Endothelial cell (in vitro differentiated cells): ENCODE results near the gene FAM9C. TPM values are rescaled to one million over a fixed set of nuclear protein-coding genes. Genes with fewer than 3 reads are reported as not detected.
"Not testable (repeated sequence)": the region's sequence is repeated elsewhere in the genome, so short reads cannot be mapped to it uniquely, and the experiment has no call there.

Experiments
- DNase-seq: peaks from one replicate; pipeline ENCODE4 v3.0.0; 2021; ENCODE audit warnings: low spot score
- H3K27ac Mint-ChIP-seq: one replicate; pipeline ENCODE4 v1.8.0; 2021; ENCODE audit warnings: mixed read lengths, inconsistent platforms; ENCODE audit not compliant: unreplicated experiment
- H3K27me3 Mint-ChIP-seq: one replicate; pipeline ENCODE4 v1.8.0; 2021; ENCODE audit warnings: mild to moderate bottlenecking, moderate library complexity, mixed read lengths, inconsistent platforms; ENCODE audit not compliant: unreplicated experiment
- H3K36me3 Mint-ChIP-seq: one replicate; pipeline ENCODE4 v1.8.0; 2021; ENCODE audit warnings: mild to moderate bottlenecking, low read depth, mixed read lengths, inconsistent platforms; ENCODE audit not compliant: unreplicated experiment
- H3K4me1 Mint-ChIP-seq: one replicate; pipeline ENCODE4 v1.8.0; 2021; ENCODE audit warnings: mild to moderate bottlenecking, mixed read lengths, inconsistent platforms; ENCODE audit not compliant: unreplicated experiment
- H3K4me3 Mint-ChIP-seq: one replicate; pipeline ENCODE4 v1.8.0; 2021; ENCODE audit warnings: mild to moderate bottlenecking, mixed read lengths, inconsistent platforms; ENCODE audit not compliant: unreplicated experiment
- H3K9me3 Mint-ChIP-seq: one replicate; pipeline ENCODE4 v1.8.0; 2021; ENCODE audit warnings: mixed read lengths, inconsistent platforms; ENCODE audit not compliant: unreplicated experiment
- total RNA-seq: library from RNA; stranded (reverse); fragmentation: NEBNext Ultra II Directional; extraction: Animal tissue kit (Norgen Biotek cat#: 25700); gene quantifications from one replicate; pipeline ENCODE4 v1.2.1, GENCODE V29; 2021; ENCODE audit not compliant: unreplicated experiment
- TF ChIP-seq, protein P1 (sequence below): fragments of 200-600 bp; sonication (generic); IDR thresholded peaks from one replicate; pipeline ENCODE4 v1.5.0; 2021; ENCODE audit warnings: antibody characterized with exemption; ENCODE audit not compliant: unreplicated experiment

The FAM9C gene
- total RNA-seq, 1 donor from 2014 or later = not detected

DNA sequence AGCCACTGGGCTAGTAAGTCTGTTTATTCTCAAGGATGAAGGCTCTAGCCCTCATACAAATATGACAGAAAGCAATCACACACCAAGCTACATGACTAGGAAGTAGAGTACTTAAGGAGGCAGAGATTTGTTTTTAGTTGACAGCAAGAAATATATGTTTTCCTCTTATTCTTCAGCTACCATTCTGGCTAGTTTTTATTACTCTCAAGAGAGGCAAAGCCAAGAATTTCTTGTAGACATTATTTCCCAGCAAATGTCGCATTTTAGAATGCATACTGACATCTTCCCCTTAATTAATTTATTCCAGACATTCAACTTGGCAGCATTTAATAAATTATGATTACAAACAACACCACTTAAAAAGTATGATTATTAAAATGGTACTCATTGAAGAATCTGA lies 23.4 kb upstream of the FAM9C start:
- Mint-ChIP-seq H3K4me3 (no peak overlapping the region), H3K27ac (no peak overlapping the region), H3K4me1 (no peaks in the 10 kb centered on the region), H3K27me3 (no peaks in the 10 kb centered on the region), H3K36me3 (peaks cover 4% of the 10 kb centered on the region), H3K9me3 (no peaks in the 10 kb centered on the region)
- DNase-seq = no peak
- TF ChIP-seq, protein P1, sequence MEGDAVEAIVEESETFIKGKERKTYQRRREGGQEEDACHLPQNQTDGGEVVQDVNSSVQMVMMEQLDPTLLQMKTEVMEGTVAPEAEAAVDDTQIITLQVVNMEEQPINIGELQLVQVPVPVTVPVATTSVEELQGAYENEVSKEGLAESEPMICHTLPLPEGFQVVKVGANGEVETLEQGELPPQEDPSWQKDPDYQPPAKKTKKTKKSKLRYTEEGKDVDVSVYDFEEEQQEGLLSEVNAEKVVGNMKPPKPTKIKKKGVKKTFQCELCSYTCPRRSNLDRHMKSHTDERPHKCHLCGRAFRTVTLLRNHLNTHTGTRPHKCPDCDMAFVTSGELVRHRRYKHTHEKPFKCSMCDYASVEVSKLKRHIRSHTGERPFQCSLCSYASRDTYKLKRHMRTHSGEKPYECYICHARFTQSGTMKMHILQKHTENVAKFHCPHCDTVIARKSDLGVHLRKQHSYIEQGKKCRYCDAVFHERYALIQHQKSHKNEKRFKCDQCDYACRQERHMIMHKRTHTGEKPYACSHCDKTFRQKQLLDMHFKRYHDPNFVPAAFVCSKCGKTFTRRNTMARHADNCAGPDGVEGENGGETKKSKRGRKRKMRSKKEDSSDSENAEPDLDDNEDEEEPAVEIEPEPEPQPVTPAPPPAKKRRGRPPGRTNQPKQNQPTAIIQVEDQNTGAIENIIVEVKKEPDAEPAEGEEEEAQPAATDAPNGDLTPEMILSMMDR = no peak

DNA sequence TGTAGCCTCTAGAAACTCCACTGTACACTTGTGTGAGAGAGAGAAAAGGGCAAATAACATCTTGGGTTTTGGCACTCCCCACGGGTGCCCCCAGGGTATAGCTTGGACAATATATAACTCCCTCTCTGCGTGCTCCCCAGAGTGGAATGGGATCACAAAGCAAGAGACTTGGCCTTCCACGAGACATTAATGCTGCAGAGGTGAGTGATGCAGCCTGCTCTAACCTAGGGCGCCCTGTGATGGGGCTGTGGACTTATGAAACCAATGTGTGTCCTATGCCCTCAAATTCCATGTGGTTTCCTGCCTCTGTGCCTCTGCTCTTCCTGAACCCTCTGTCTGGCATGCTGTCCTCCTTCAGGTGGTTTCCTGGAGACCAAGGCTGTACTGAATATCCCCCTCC lies 22.0 kb upstream of the FAM9C start:
- Mint-ChIP-seq H3K36me3 (peaks cover 4% of the 10 kb centered on the region), H3K27ac (no peak overlapping the region), H3K27me3 (no peaks in the 10 kb centered on the region), H3K4me1 (no peaks in the 10 kb centered on the region), H3K4me3 (no peak overlapping the region), H3K9me3 (no peaks in the 10 kb centered on the region)
- TF ChIP-seq, protein P1 = no peak
- no peak for DNase-seq

DNA sequence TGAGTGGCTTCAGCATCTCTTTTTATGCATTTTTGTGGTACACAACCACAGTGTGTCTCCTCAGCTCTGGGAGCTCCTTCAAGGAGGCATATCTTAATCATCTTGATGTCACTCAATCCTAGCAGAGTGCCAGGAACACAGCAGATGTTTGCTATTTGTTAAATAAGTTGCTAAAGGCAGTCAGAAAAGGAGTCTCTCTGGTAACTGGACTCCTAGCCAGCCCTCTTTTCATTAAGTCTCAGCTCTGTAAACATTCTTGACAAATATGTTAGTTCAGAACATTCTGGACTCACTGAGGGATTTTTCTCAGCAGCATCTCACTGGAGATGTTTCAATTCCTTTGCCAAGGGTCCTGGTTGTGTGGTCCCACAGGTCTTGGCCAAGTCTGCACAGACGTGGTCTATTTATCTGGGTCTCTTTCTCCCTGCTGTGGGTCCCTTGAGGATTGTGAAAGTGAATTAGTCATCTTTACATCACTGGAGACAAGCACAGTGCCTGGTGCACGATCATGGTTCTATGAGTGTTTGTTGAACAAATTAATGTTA lies 20.3 kb upstream of the FAM9C start:
- TF ChIP-seq, protein P1 = no peak
- no peak overlapping the region for H3K27ac Mint-ChIP-seq
- H3K9me3 Mint-ChIP-seq = no peaks in the 10 kb centered on the region

DNA sequence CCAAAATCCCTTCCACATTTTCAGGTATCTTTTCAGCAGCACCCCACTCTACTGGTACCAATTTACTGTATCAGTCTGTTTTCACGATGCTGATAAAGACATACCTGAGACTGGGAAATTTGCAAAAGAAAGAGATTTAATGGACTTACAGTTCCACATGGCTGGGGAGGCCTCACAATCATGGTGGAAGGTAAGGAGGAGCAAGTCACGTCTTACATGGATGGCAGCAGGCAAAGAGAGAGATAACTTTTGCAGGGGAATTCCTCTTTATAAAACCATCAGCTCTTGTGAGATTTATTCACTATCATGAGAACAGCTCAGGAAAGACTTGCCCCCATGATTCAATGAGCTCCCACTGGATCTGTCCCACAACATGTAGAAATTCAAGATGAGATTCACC lies 18.7 kb upstream of the FAM9C start:
- H3K9me3 Mint-ChIP-seq, H3K4me3 Mint-ChIP-seq, H3K36me3 Mint-ChIP-seq, H3K4me1 Mint-ChIP-seq, DNase-seq, H3K27ac Mint-ChIP-seq, H3K27me3 Mint-ChIP-seq: not testable (repeated sequence)

More for the DNA sequence above, 20.3 kb upstream of the FAM9C start:
- H3K4me1 Mint-ChIP-seq = no peaks in the 10 kb centered on the region
- DNase-seq = no peak
- no peak overlapping the region for H3K4me3 Mint-ChIP-seq
- peaks cover 4% of the 10 kb centered on the region for H3K36me3 Mint-ChIP-seq
- no peaks in the 10 kb centered on the region for H3K27me3 Mint-ChIP-seq

DNA sequence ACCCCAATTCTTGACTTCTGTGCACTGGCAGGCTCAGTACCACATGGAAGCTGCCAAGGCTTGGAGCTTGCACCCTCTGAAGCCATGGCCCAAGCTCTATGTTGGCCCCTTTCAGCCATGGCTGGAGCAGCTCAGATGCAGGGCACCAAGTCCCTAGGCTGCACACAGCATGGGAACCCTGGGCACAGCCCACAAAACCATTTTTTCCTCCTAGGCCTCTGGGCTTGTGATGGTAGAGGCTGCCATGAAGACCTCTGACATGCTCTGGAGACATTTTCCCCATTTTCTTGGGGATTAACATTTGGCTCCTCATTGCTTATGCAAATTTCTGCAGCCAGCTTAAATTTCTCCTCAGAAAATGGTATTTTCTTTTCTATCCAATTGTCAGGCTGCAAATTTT lies 17.9 kb upstream of the FAM9C start:
- H3K4me1 Mint-ChIP-seq, H3K9me3 Mint-ChIP-seq, H3K36me3 Mint-ChIP-seq, DNase-seq, H3K27me3 Mint-ChIP-seq, H3K27ac Mint-ChIP-seq, H3K4me3 Mint-ChIP-seq: not testable (repeated sequence)

DNA sequence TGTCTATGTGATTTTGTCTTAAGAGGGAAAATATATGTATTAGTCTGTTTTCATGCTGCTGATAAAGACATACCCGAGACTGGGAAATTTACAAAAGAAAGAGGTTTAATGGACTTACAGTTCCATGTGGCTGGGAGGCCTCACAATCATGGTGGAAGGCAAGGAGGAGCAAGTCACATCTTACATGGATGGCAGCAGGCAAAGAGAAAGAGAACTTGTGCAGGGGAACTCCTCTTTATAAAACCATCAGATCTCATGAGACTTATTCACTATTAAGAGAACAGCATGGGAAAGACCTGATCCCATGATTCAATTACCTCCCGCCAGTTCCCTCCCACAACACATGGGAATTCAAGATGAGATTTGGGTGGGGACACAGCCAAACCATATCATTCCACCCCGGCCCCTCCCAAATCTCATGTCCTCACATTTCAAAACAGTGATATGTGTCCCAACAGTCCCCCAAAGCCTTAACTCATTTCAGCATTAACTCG lies 16.8 kb upstream of the FAM9C start:
- not testable (repeated sequence) for H3K36me3 Mint-ChIP-seq, H3K4me3 Mint-ChIP-seq, H3K9me3 Mint-ChIP-seq, H3K4me1 Mint-ChIP-seq, H3K27me3 Mint-ChIP-seq, DNase-seq, H3K27ac Mint-ChIP-seq
